Activated T-helper 1 cell treated with Interleukin-2 at 50 U/mL for 16 hours (primary cell): ENCODE measurements around the gene MRPL14.

Experiments used
- DNase-seq: peaks from one replicate; pipeline ENCODE4 v3.0.0-alpha.2; 2020; ENCODE audit warnings: low read depth

MRPL14 gene

DNA sequence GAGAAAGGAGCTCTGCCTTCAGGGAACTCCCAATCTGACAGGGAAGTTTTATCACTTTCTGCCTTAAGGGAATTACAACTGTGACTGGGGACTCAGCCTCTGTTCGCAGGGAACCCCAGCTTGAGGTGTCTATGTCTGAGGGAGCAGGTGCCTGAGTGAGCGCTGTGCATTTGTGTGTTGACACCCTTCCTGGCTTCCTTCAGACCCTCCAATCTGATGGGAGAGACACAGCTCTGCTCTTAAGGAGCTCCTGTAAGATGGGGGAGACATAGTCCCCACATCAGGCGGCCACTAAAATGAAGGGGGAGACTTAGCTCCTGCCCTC is 62.3 kb downstream of the MRPL14 start:
- no peak for DNase-seq

DNA sequence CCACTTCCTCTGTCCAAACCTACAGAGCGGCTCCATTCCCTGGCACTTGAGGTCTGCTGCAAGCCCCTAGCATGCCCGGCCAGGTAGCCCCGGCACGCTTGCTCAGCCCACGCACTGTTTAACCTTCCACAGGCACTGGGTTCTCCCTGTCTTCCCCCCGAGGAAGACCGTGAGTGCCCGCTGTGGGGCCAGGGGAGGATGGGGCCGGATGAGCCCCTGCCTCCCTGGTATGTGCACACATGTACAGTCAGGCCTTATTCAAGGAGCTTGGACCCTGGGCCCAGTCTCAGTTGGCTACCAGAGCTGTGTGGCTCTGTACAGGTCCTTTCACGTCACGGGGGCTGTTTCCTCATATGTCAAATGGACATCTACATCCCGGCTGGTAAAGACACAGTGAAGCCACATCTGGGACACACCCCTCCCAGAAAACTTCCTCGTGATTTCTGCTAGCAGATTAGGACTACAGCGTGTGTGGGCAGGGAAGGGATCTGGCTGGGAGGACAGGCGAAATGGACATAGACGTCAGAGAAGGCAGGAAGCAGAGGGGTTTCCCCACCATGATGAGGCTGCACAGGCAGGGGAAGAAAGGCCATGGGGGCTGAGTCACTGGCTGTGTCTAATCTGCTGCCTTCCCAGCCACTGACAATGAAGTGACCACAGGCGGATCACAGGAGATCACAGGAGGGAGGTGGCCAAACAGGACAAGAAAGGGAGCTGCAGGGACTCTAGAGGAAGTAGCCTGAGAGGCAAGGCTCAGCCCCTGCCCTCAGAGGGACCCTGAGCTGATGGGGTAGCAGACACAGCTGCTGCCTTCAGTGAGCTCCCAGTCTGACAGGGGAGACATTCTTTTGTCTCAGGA is 62.9 kb downstream of the MRPL14 start:
- DNase-seq, result no peak

GRCh38 chr6:44063561-44064059 is 63.6 kb downstream of the MRPL14 start:
- DNase-seq, result no peak
